ENCODE measurements around the gene PCNT. TPM values are rescaled to one million over a fixed set of nuclear protein-coding genes. Genes with fewer than 3 reads are reported as not detected.
"Not testable (repeated sequence)": the region's sequence is repeated elsewhere in the genome, so short reads cannot be mapped to it uniquely, and the experiment has no call there.

PCNT gene
- total RNA-seq, 2 experiments from 2014 or later, result 42.1 to 42.7 TPM

DNA sequence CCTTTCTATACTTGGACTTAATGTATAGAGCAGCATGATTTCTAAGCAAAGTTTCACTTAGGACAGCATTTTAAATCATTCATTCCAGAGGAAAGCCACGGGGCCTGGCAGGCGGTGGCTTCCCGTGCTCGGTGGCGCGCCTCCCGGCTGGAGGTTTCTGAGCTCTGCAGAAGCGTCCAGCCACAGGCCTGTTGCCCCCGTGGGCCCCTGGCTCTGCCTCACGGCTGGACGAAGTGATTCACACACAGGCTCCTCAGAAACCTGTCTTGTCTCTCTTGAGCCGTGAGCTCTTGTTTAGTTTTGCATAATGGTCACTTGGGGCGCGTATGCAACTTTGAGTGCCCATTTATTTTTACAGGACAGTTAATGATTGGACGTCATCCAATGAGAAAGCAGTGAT, 112.7 kb downstream of the PCNT start:
- CTCF ChIA-PET, result no interaction called here
- Mint-ChIP-seq H3K27ac (no peak overlapping the region), H3K36me3 (ENCODE audit: low read depth) (peaks cover 34% of the 10 kb centered on the region)

DNA sequence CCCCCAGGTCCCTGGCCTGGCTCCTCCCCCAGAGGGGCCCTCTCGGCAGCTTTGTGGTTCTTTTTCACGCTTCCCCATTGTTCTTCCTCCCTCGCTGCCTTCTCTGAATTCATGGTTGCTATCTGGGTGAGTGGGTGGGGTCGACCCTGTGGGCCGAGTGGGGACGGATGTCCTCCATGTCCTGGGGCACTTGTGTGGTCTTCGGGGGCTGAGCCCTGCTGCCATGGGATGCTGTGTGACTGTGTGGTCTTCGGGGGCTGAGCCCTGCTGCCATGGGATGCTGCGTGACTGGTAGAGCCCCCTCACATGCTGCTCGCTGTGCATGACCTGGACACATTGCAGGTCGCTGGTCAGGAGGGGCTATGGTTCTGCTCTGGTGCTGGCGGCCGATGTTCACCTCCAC, 113.1 kb downstream of the PCNT start:
- no peak for DNase-seq
- CTCF ChIA-PET, result no interaction called here
- H3K27ac Mint-ChIP-seq, result no peak overlapping the region
- peaks cover 30% of the 10 kb centered on the region for H3K36me3 Mint-ChIP-seq (ENCODE audit: low read depth)
- H3K4me3 Mint-ChIP-seq, result no peak overlapping the region
- no peaks in the 10 kb centered on the region for H3K4me1 Mint-ChIP-seq (ENCODE audit: low read depth)
- H3K27me3 Mint-ChIP-seq (ENCODE audit: low read depth), result no peaks in the 10 kb centered on the region
- H3K9me3 Mint-ChIP-seq, result no peaks in the 10 kb centered on the region
- intact Hi-C loops (cut with micrococcal nuclease), result no loop called here

More for the DNA sequence above, 112.7 kb downstream of the PCNT start:
- no peaks in the 10 kb centered on the region for H3K4me1 Mint-ChIP-seq (ENCODE audit: low read depth)
- no peaks in the 10 kb centered on the region for H3K9me3 Mint-ChIP-seq
- no peaks in the 10 kb centered on the region for H3K27me3 Mint-ChIP-seq (ENCODE audit: low read depth)
- no peak overlapping the region for H3K4me3 Mint-ChIP-seq
- no peak for DNase-seq
- intact Hi-C loops (cut with micrococcal nuclease), result no loop called here

DNA sequence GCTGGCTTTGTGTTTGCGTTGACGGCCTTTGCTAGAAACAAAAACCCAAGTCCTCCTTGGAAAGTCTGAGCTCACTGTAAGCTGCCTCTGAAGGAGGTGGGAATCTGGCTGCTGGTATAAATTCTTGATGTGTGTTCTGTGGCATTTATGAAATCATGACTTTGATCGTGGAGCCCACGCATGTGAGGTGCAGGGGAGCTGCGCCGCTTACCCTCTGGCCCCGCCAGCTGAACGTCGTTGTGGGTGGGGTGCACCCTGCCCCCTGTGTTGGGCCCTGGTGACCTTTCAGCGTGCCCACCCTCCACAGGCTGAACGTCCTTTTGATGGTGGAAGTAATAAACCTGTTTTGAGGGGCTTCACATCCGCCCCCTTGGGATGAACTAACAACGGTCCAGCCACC, 113.6 kb downstream of the PCNT start:
- Mint-ChIP-seq H3K4me1 (ENCODE audit: low read depth) (no peaks in the 10 kb centered on the region), H3K27me3 (ENCODE audit: low read depth) (no peaks in the 10 kb centered on the region), H3K27ac (no peak overlapping the region), H3K4me3 (no peak overlapping the region), H3K36me3 (ENCODE audit: low read depth) (peaks cover 28% of the 10 kb centered on the region), H3K9me3 (no peaks in the 10 kb centered on the region)
- intact Hi-C loops (cut with micrococcal nuclease), result no loop called here
- CTCF ChIA-PET, result no interaction called here
- DNase-seq, result no peak

DNA sequence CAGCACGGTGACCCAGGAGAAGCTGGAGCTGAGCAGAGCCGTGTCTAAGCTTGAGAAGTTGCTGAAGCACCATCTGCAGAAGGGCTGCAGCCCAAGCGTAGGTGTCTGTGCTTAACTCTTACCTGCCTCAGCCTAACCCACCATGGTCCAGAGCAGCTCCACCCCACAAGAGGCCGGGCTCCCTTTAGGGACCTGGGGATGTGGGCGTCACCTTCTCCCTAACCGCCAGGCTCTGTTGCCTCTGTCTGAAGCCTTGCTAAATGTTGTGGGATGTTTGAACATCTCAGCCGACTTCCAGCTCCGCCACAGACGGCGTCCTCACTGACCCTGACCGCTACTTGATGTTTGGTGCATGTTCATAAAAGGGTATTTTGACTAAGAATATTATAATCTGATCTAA, 114.3 kb downstream of the PCNT start:
- Mint-ChIP-seq H3K27ac (no peak overlapping the region), H3K4me1 (ENCODE audit: low read depth) (no peaks in the 10 kb centered on the region), H3K4me3 (no peak overlapping the region), H3K9me3 (no peaks in the 10 kb centered on the region), H3K27me3 (ENCODE audit: low read depth) (no peaks in the 10 kb centered on the region), H3K36me3 (ENCODE audit: low read depth) (peaks cover 29% of the 10 kb centered on the region)
- CTCF ChIA-PET, result no interaction called here
- DNase-seq, result no peak
- intact Hi-C loops (cut with micrococcal nuclease), result no loop called here

DNA sequence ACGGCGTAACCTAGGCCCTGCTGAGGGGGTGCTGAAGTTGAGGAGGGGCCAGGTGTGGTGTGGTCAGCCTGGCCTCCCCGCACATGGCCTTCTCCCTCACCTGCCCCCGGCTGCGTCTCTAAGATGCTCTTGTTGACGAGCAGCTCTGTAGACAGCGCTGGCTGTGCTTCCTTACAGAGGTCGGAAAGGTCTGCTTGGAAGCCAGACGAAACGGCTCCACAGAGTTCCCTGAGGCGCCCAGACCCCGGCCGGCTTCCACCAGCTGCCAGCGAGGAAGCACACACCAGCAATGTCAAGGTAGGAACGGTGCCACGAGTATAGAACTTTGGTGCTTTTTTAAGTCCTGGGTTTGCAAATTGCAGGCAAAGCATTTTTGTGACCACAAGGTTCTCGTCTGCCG, 116.0 kb downstream of the PCNT start:
- Mint-ChIP-seq H3K4me3 (no peak overlapping the region), H3K4me1 (ENCODE audit: low read depth) (no peaks in the 10 kb centered on the region), H3K27me3 (ENCODE audit: low read depth) (no peaks in the 10 kb centered on the region), H3K27ac (no peak overlapping the region), H3K9me3 (no peaks in the 10 kb centered on the region), H3K36me3 (ENCODE audit: low read depth) (peaks cover 27% of the 10 kb centered on the region)
- no peak for DNase-seq
- CTCF ChIA-PET, result no interaction called here
- intact Hi-C loops (cut with micrococcal nuclease), result no loop called here

DNA sequence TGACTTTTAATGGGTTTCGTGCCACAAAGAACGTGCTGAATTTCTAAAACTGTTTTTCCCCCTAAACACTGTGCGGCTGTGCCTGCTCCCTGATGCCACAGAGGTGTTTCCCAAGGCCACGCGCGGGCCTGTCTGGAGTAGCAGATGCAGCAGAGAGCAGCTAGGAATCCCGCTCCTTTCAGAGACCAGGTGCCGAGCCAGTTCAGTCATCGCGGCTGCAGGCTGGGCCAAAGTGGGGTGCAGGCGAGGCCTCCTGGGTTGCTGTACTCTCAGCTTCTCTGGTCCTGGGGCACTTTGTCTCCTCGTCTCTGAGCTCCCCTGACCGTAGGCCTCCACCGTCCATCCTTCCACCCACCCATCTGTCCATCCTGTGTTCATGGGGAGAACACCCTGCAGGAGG, 117.4 kb downstream of the PCNT start:
- Mint-ChIP-seq H3K4me1 (ENCODE audit: low read depth) (no peaks in the 10 kb centered on the region), H3K36me3 (ENCODE audit: low read depth) (peaks cover 30% of the 10 kb centered on the region), H3K27me3 (ENCODE audit: low read depth) (no peaks in the 10 kb centered on the region), H3K9me3 (no peaks in the 10 kb centered on the region), H3K27ac (no peak overlapping the region), H3K4me3 (no peak overlapping the region)
- intact Hi-C loops (cut with micrococcal nuclease), result no loop called here
- CTCF ChIA-PET, result no interaction called here
- DNase-seq, result no peak

DNA sequence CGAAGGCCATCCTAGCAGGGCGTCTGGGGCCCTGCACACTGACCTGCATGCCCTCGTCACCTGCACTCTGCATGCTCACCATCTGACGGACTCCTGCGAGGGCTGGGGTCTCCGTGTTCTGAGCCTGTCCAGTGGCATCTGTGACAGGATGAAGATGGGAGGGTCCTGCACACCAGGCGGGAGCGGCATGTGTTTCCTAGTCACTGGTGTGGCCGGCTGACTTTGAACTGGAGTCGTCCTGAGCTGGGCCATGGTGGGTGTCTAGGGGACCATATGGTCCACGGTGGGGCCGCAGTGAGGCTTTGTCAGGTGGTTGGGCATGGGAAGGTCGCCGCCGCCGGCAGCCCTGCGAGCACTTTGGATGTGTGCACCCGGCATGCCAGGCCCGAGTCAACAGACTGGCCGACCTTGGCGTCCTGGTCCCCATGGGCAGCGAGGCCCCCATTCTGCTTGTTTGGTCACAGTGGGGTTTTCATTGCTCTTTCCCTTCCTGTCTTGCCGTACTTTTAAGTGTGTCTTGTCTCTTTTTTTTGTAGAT, 118.1 kb downstream of the PCNT start:
- CTCF ChIA-PET, result interaction anchor here (0.6 kb wide), 1 partner anchor 84 kb away, joined by 3 read pairs; no protein-coding TSS in a partner anchor
- no peak overlapping the region for H3K27ac Mint-ChIP-seq

DNA sequence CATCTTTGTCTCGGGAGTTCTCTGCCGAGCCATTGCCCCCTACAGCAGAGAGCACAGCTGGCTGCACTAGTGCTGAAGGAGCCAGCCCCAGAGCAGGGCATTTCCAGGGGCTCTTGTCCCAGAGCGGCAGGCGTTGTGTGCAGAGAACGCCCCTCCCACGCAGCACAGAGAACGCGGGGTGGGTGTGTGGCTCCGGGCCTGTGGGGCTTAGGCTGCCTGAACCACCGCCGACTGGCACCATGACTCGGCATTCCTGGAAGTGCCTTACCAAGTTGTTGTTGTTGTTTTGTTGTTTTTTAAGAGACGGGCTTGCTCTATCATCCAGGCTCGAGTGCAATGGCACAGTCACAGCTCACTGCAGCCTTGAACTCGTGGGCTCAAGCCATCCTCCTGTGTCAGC, 119.0 kb downstream of the PCNT start:
- intact Hi-C loops (cut with micrococcal nuclease), result no loop called here
- Mint-ChIP-seq H3K27me3 (ENCODE audit: low read depth) (no peaks in the 10 kb centered on the region), H3K4me3 (no peak overlapping the region), H3K27ac (no peak overlapping the region), H3K36me3 (ENCODE audit: low read depth) (peaks cover 31% of the 10 kb centered on the region), H3K4me1 (ENCODE audit: low read depth) (peaks cover 2% of the 10 kb centered on the region), H3K9me3 (no peaks in the 10 kb centered on the region)
- CTCF ChIA-PET, result interaction anchor here (0.6 kb wide), 1 partner anchor 85 kb away, joined by 3 read pairs; no protein-coding TSS in a partner anchor
- DNase-seq, result no peak

More for the DNA sequence above, 118.1 kb downstream of the PCNT start:
- H3K27me3 Mint-ChIP-seq (ENCODE audit: low read depth), result no peaks in the 10 kb centered on the region
- H3K9me3 Mint-ChIP-seq, result no peaks in the 10 kb centered on the region
- peaks cover 31% of the 10 kb centered on the region for H3K36me3 Mint-ChIP-seq (ENCODE audit: low read depth)
- no peaks in the 10 kb centered on the region for H3K4me1 Mint-ChIP-seq (ENCODE audit: low read depth)
- no peak for DNase-seq
- intact Hi-C loops (cut with micrococcal nuclease), result no loop called here
- H3K4me3 Mint-ChIP-seq, result no peak overlapping the region

DNA sequence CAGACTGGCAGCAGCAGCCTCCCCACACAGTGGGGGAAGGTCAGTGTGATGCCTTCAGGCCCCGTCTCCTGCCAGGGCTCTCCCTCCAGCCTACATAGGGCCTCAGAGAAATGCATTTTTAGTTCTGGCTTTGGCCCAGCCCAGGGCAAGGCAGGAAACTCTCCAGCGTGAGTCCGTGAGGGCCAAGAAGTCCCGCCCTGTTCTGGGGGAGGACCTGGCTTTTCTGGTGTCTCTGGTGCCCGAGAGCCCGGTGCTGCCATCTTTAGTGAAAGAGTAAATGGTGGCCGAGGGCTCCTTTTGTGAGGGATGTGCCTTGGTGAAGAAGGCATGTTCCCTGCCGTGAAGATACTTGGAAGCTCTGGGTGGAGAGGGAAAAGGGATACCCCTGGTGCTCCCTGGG, 120.0 kb downstream of the PCNT start:
- Mint-ChIP-seq H3K36me3 (ENCODE audit: low read depth) (peaks cover 39% of the 10 kb centered on the region), H3K27me3 (ENCODE audit: low read depth) (no peaks in the 10 kb centered on the region), H3K4me1 (ENCODE audit: low read depth) (peaks cover 2% of the 10 kb centered on the region), H3K4me3 (no peak overlapping the region), H3K9me3 (peaks cover 5% of the 10 kb centered on the region), H3K27ac (no peak overlapping the region)
- intact Hi-C loops (cut with micrococcal nuclease), result no loop called here
- no peak for DNase-seq
- CTCF ChIA-PET, result no interaction called here

DNA sequence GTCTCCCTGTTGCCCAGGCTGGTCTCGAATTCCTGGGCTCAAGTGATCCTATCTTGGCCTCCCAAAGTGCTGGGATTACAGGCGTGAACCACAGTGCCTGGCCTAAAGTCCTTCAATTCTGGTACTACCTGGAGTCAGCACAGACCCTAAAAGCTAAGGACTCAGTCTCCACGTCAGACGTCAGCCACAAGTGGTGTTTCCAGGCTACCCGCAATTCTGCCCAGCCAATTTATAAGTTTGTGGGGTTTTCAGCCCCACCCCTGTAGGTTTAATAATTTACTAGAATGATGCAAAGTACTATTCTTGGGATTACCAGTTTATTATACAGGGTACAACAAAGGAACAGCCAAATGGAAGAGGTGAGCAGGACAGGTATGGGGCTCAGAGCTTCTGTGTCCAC, 124.2 kb downstream of the PCNT start:
- no peak for DNase-seq
- peaks cover 32% of the 10 kb centered on the region for H3K36me3 Mint-ChIP-seq (ENCODE audit: low read depth)
- no peak overlapping the region for H3K4me3 Mint-ChIP-seq
- no peak overlapping the region for H3K27ac Mint-ChIP-seq
- peaks cover 4% of the 10 kb centered on the region for H3K4me1 Mint-ChIP-seq (ENCODE audit: low read depth)
- intact Hi-C loops (cut with micrococcal nuclease), result no loop called here
- CTCF ChIA-PET, result no interaction called here
- peaks cover 5% of the 10 kb centered on the region for H3K9me3 Mint-ChIP-seq
- no peaks in the 10 kb centered on the region for H3K27me3 Mint-ChIP-seq (ENCODE audit: low read depth)

DNA sequence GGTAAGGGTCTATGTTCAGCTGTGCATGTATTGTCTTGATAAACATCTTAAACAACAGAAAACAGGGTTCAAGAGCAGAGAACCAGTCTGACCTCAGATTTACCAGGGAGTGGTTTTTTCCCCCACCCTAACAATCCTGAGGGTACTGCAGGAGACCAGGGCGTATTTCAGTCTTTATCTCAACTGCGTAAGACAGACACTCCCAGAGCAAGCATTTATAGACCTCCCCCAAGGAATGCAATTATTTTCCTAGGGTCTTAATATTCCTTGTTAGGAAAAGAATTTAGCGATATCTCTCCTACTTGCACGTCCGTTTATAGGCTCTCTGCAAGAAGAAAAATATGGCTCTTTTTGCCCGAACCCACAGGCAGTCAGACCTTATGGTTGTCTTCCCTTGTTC, 124.9 kb downstream of the PCNT start:
- H3K4me1 Mint-ChIP-seq (ENCODE audit: low read depth); H3K27me3 Mint-ChIP-seq (ENCODE audit: low read depth); intact Hi-C loops (cut with micrococcal nuclease); CTCF ChIA-PET; DNase-seq; H3K27ac Mint-ChIP-seq; H3K9me3 Mint-ChIP-seq; H3K4me3 Mint-ChIP-seq: not testable (repeated sequence)
- peaks cover 33% of the 10 kb centered on the region for H3K36me3 Mint-ChIP-seq (ENCODE audit: low read depth)

DNA sequence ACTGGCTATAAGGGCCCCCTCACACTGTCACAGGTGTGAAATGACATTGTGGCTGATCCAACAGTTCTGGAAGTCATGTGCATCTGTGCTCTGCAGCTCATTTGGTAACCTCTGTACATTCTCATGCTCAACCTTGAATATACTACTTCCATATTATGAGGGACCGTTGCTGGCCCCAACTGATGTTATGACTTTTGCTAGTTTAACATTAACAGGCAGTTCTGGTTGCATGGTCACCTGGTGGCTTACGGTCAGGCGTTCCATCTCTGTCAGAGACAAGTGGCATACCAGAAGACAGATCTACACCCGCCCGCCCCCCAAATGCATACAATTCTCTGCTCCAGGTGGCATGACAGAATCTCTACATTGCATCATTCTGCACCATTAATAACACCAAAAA, 128.8 kb downstream of the PCNT start:
- DNase-seq, result no peak
- peaks cover 28% of the 10 kb centered on the region for H3K4me1 Mint-ChIP-seq (ENCODE audit: low read depth)
- H3K27me3 Mint-ChIP-seq (ENCODE audit: low read depth), result no peaks in the 10 kb centered on the region
- H3K36me3 Mint-ChIP-seq (ENCODE audit: low read depth), result peaks cover 26% of the 10 kb centered on the region
- H3K4me3 Mint-ChIP-seq, result no peak overlapping the region
- no peak overlapping the region for H3K27ac Mint-ChIP-seq
- CTCF ChIA-PET, result interaction anchor here (0.9 kb wide), 1 partner anchor 18 kb away, joined by 3 read pairs; no protein-coding TSS in a partner anchor
- intact Hi-C loops (cut with micrococcal nuclease), result no loop called here
- H3K9me3 Mint-ChIP-seq, result peaks cover 5% of the 10 kb centered on the region

DNA sequence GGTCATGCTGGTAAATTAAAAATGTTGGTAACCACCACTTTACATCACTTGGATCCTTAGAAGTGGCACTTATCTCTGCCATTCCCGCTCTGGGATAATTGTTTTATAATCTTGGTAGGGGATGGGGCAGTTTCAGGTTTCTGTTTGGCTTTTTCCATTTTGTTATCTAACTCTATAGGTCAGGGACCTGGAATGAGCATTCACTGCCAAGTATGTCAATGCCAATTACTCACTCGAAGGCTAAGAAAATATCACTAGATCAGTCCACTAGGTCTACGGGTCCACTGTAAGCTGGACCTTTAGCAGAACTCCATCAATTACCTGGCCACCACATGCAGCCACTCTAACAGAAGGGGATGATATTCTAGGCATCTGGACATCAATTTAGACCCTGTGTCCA, 130.2 kb downstream of the PCNT start:
- intact Hi-C loops (cut with micrococcal nuclease), result no loop called here

More for the DNA sequence above, 130.2 kb downstream of the PCNT start:
- CTCF ChIA-PET, result interaction anchor here (1.5 kb wide), 1 partner anchor 129 kb away, joined by 3 read pairs; no protein-coding TSS in a partner anchor
- no peak overlapping the region for H3K27ac Mint-ChIP-seq
- peaks cover 29% of the 10 kb centered on the region for H3K4me1 Mint-ChIP-seq (ENCODE audit: low read depth)
- DNase-seq, result no peak
- H3K4me3 Mint-ChIP-seq, result no peak overlapping the region
- H3K27me3 Mint-ChIP-seq (ENCODE audit: low read depth), result no peaks in the 10 kb centered on the region
- no peaks in the 10 kb centered on the region for H3K9me3 Mint-ChIP-seq
- H3K36me3 Mint-ChIP-seq (ENCODE audit: low read depth), result peaks cover 16% of the 10 kb centered on the region

All from activated naive CD4-positive, alpha-beta T cell treated with anti-CD3 and anti-CD28 coated beads for 36 hours (primary cell).